Measurements from ENCODE around the gene SMIM12. TPM values are rescaled to one million over a fixed set of nuclear protein-coding genes. Genes with fewer than 3 reads are reported as not detected.

SMIM12 gene
- total and polyA plus RNA-seq, 2 of the 8 experiments (the other 6 are each of a cell fraction or from before 2014, with no cell fraction given), result 40.9 to 49.2 TPM

DNA sequence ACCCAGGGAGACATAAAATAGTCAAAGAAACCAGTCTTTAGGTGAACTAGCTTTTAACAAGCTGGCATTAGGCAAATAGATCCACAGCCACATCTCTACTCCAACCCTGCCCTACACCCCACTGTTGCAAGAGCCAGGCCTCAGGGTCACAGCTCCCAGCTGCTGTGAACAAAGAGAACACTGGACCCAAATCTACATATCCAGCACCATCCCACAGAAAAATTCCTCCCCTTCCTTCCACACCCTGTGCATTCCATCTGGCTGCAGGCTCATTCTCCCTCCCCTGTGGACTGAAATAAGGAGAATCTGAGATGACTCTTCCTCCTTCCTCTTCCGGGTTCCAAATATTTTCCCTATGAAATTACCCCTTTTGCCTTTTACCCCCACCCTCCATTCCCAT lies 46.7 kb upstream of the SMIM12 start:
- H4K5ac ChIP-seq (ENCODE audit: insufficient read length, low read depth, low read length), result no peak overlapping the region
- H3K4me3 ChIP-seq (ENCODE audit: extremely low read depth in 1 of 4, insufficient read depth in 2 of 4, low read depth in 3 of 4, low read length in 4 of 4), result no peak overlapping the region
- H3K9me3 ChIP-seq (ENCODE audit: insufficient read depth in 2 of 2, low read depth in 1 of 2, low read length in 1 of 2), result no peaks in the 10 kb centered on the region
- FAIRE-seq (no peak), DNase-seq (ENCODE audit: low read depth in 1 of 2, low spot score in 2 of 2) (no peak)
- CTCF ChIA-PET (ENCODE audit: partially characterized antibody), result interaction anchor here (0.6 to 1.5 kb wide), 4 partner anchors 9 to 134 kb away, joined by 3 to 9 read pairs (median 4); partner anchors contain the start of gene DLGAP3
- TF ChIP-seq EZH2 (IDR thresholded peaks at IDR 0.05; ENCODE audit: low read depth, low read length, severe bottlenecking) (no peak), FOSL1 (IDR thresholded peaks at IDR 0.05; ENCODE audit: insufficient read depth, low read depth, low read length) (no peak), RAD21 (IDR thresholded peaks at IDR 0.05 in 1 of 2, conservative IDR thresholded peaks at IDR 0.05 in 1 of 2; ENCODE audit: low read depth in 2 of 2, low read length in 2 of 2) (no peak)
- TF ChIP-seq, protein P1, sequence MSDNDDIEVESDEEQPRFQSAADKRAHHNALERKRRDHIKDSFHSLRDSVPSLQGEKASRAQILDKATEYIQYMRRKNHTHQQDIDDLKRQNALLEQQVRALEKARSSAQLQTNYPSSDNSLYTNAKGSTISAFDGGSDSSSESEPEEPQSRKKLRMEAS (IDR thresholded peaks at IDR 0.05), result no peak
- WGBS, 2 experiments (ENCODE audit: extremely low coverage in 1 of 2, insufficient coverage in 1 of 2, insufficient read length in 1 of 2, insufficient replicate concordance in 2 of 2, low coverage in 1 of 2, low lambda C conversion rate in 2 of 2, missing lambda C conversion rate in 1 of 2), result 100% methylated on average over 1 of the region's 1 CpG; no CpG with 5 or more reads in 1 of the 2 experiments
- H2AK5ac ChIP-seq (ENCODE audit: low read depth, low read length), result no peak overlapping the region
- H3K14ac ChIP-seq (ENCODE audit: insufficient read length), result no peak overlapping the region
- no peak overlapping the region for H4K91ac ChIP-seq (replicated peaks; ENCODE audit: insufficient read length, low read length)
- no peak overlapping the region for H4K8ac ChIP-seq (ENCODE audit: extremely low read depth, insufficient read depth, low read length)
- H3K27me3 ChIP-seq (replicated peaks in 1 of 4; ENCODE audit: control insufficient read depth in 3 of 4, extremely low read depth in 1 of 4, insufficient read depth in 3 of 4, low read length in 3 of 4), result no peaks in the 10 kb centered on the region; a peak in 1 of 7 replicates
- no peak overlapping the region for H2BK12ac ChIP-seq (ENCODE audit: low read depth, low read length)
- H3K56ac ChIP-seq (replicated peaks; ENCODE audit: insufficient read length, low read depth, low read length), result no peak overlapping the region
- no peaks in the 10 kb centered on the region for H3K4me1 ChIP-seq (replicated peaks in 1 of 4; ENCODE audit: control insufficient read depth in 3 of 4, insufficient read depth in 4 of 4, low read length in 3 of 4)
- H4K20me1 ChIP-seq (replicated peaks in 1 of 2; ENCODE audit: control insufficient read depth in 1 of 2, insufficient read depth in 2 of 2, low read length in 2 of 2), result no peaks in the 10 kb centered on the region
- H2BK15ac ChIP-seq (ENCODE audit: low read length), result no peak overlapping the region
- H3K36me3 ChIP-seq (ENCODE audit: control insufficient read depth in 2 of 4, insufficient read depth in 4 of 4, low read length in 3 of 4), result no peaks in the 10 kb centered on the region
- no peak overlapping the region for H3K23ac ChIP-seq (ENCODE audit: insufficient read length)
- no peak overlapping the region for H2AFZ ChIP-seq (ENCODE audit: low read length)
- H3K27ac ChIP-seq (ENCODE audit: low read depth, low read length), result no peak overlapping the region
- H3K9ac ChIP-seq (replicated peaks in 1 of 4; ENCODE audit: extremely low read depth in 1 of 4, low read depth in 3 of 4, low read length in 3 of 4), result no peak overlapping the region
- H3K4ac ChIP-seq (replicated peaks; ENCODE audit: insufficient read length, low read depth, low read length), result no peak overlapping the region
- no peak overlapping the region for H2BK5ac ChIP-seq (ENCODE audit: low read depth, low read length)
- POLR2A ChIA-PET (ENCODE audit: partially characterized antibody), result interaction anchor here (1.0 kb wide), 1 partner anchor 8 kb away, joined by 3 read pairs; no protein-coding TSS in a partner anchor
- H3K79me1 ChIP-seq (ENCODE audit: low read depth, low read length), result no peaks in the 10 kb centered on the region
- no peak overlapping the region for H2BK20ac ChIP-seq (ENCODE audit: low read length)
- H3K4me2 ChIP-seq (ENCODE audit: insufficient read depth in 1 of 2, low read depth in 2 of 2, low read length in 2 of 2), result no peak overlapping the region
- H3K18ac ChIP-seq (ENCODE audit: extremely low read depth, low read length), result no peak overlapping the region
- no peaks in the 10 kb centered on the region for H3K79me2 ChIP-seq (ENCODE audit: control insufficient read depth in 1 of 2, insufficient read depth in 2 of 2, low read length in 2 of 2)
- H2BK120ac ChIP-seq (replicated peaks; ENCODE audit: low read depth, low read length), result no peak overlapping the region
- H3K23me2 ChIP-seq (ENCODE audit: low read depth, low read length), result no peaks in the 10 kb centered on the region; the same call in 1 of the 2 replicates
